Liver (tissue), 3 donors: ENCODE results near the gene TRIM45.

ENCODE experiments used
- RAD21 ChIP-seq, 2 donors: IDR thresholded peaks; 2 replicates each; pipeline ENCODE4 v1.6.1; 2016; ENCODE audit warnings: antibody characterized with exemption in 2 of 2, mild to moderate bottlenecking in 2 of 2
- RXRA ChIP-seq, 2 donors: IDR thresholded peaks; 2 replicates each; pipeline ENCODE4 v1.6.1; 2017 to 2018; ENCODE audit warnings: antibody characterized with exemption in 2 of 2, mild to moderate bottlenecking in 1 of 2
- TAF1 ChIP-seq: conservative IDR thresholded peaks from 2 replicates; pipeline ENCODE4 v1.6.1; 2016; ENCODE audit warnings: antibody characterized with exemption, mild to moderate bottlenecking
- TF ChIP-seq, protein P1 (sequence below): fragments of 150-350 bp; IDR thresholded peaks from 2 replicates; pipeline ENCODE4 v1.5.1; 2017; ENCODE audit warnings: improper control_type of control experiment, low read depth, low read length; ENCODE audit not compliant: missing input control
- TF ChIP-seq, protein P2 (sequence below): IDR thresholded peaks from 2 replicates; pipeline ENCODE4 v1.6.1; 2016; ENCODE audit warnings: antibody characterized with exemption, mild to moderate bottlenecking
- TF ChIP-seq, protein P3 (sequence below): IDR thresholded peaks from 2 replicates; pipeline ENCODE4 v1.6.1; 2016; ENCODE audit warnings: antibody characterized with exemption
- TF ChIP-seq, protein P4 (sequence below): IDR thresholded peaks from 2 replicates; pipeline ENCODE4 v1.6.1; 2016; ENCODE audit warnings: antibody characterized with exemption
- donor health status: healthy.
- donor health status: healthy.

DNA sequence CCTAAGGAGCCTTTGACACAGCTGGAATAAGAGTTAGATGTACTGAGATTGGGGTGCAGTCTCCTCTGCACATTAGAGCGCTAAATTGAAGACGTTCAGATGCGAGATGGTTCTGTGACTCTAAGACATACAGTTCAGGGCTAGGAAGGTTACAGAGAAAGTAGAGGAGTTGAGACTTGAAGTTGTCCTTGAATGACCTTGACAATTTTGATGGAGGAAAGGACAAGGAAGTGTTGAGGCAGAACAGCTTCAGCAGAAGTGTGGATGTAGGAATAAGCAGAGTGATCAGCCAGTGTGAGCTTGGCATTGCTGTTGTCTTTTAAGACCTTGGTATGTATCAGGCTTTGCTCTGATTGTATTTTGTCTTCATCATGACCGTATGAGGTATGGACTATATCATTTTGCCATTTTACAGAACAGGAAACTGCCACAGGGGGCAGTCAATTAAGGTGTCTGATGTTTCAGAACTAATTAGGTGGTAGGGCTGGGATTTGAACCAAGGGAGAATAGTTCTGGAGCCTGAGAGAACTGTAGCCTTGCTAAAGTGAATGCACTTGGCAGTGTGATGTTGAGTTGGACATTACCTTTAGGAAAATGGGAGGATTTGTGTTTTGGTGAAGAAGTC, 52.2 kb downstream of the TRIM45 start:
- TF ChIP-seq RAD21 (IDR thresholded peaks at IDR 0.05): no peak
- TF ChIP-seq, protein P1, sequence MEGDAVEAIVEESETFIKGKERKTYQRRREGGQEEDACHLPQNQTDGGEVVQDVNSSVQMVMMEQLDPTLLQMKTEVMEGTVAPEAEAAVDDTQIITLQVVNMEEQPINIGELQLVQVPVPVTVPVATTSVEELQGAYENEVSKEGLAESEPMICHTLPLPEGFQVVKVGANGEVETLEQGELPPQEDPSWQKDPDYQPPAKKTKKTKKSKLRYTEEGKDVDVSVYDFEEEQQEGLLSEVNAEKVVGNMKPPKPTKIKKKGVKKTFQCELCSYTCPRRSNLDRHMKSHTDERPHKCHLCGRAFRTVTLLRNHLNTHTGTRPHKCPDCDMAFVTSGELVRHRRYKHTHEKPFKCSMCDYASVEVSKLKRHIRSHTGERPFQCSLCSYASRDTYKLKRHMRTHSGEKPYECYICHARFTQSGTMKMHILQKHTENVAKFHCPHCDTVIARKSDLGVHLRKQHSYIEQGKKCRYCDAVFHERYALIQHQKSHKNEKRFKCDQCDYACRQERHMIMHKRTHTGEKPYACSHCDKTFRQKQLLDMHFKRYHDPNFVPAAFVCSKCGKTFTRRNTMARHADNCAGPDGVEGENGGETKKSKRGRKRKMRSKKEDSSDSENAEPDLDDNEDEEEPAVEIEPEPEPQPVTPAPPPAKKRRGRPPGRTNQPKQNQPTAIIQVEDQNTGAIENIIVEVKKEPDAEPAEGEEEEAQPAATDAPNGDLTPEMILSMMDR: no peak
- no peak for TF ChIP-seq RXRA (IDR thresholded peaks at IDR 0.05)
- TF ChIP-seq, protein P2, sequence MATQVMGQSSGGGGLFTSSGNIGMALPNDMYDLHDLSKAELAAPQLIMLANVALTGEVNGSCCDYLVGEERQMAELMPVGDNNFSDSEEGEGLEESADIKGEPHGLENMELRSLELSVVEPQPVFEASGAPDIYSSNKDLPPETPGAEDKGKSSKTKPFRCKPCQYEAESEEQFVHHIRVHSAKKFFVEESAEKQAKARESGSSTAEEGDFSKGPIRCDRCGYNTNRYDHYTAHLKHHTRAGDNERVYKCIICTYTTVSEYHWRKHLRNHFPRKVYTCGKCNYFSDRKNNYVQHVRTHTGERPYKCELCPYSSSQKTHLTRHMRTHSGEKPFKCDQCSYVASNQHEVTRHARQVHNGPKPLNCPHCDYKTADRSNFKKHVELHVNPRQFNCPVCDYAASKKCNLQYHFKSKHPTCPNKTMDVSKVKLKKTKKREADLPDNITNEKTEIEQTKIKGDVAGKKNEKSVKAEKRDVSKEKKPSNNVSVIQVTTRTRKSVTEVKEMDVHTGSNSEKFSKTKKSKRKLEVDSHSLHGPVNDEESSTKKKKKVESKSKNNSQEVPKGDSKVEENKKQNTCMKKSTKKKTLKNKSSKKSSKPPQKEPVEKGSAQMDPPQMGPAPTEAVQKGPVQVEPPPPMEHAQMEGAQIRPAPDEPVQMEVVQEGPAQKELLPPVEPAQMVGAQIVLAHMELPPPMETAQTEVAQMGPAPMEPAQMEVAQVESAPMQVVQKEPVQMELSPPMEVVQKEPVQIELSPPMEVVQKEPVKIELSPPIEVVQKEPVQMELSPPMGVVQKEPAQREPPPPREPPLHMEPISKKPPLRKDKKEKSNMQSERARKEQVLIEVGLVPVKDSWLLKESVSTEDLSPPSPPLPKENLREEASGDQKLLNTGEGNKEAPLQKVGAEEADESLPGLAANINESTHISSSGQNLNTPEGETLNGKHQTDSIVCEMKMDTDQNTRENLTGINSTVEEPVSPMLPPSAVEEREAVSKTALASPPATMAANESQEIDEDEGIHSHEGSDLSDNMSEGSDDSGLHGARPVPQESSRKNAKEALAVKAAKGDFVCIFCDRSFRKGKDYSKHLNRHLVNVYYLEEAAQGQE: no peak
- TF ChIP-seq, protein P3, sequence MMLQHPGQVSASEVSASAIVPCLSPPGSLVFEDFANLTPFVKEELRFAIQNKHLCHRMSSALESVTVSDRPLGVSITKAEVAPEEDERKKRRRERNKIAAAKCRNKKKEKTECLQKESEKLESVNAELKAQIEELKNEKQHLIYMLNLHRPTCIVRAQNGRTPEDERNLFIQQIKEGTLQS: no peak
- TF ChIP-seq, protein P4, sequence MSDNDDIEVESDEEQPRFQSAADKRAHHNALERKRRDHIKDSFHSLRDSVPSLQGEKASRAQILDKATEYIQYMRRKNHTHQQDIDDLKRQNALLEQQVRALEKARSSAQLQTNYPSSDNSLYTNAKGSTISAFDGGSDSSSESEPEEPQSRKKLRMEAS: no peak
- TF ChIP-seq TAF1: no peak
